IPS-18c (cell line): ENCODE data around the gene IL1RL1.

Source experiments
- H3K4me3 ChIP-seq: 2 replicates; pipeline ENCODE4 v1.7.0; 2013; ENCODE audit warnings: low read depth, mild to moderate bottlenecking, low read length, moderate library complexity; ENCODE audit not compliant: insufficient read depth
- H3K9me3 ChIP-seq: one replicate; pipeline ENCODE4 v1.6.1; 2013; ENCODE audit warnings: mild to moderate bottlenecking, low read length, moderate library complexity; ENCODE audit not compliant: control insufficient read depth, insufficient read depth

Gene IL1RL1

DNA sequence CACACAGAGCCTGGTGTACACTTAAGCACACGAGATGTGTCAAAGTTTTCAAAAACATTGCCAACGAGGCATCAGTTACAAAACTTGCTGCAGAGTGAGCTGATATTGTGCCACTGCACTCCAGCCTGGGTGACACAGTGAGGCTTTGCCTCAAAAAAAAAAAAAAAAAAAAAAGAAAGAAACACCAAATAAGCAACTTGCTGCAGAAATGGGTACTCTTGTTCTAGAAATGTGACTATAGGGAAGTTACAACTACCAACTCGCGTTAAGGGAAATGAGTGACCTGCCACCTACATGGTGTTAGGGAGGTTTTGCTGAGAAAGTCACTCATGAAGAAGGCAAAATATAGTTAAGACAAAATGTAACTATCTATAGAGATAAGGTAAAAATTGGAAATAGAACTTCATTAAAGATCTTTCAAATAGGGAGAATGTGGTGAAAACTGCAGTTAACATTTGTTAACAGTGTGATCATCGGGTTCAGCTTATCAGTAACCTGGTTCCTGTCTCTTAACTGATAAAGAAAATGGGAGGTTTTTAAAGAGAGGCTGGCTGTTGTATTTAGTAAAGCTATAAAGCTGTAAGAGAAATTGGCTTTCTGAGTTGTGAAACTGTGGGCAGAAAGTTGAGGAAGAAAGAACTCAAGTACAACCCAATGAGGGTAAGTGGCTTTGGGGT lies at the start of gene IL1RL1:
Gene IL1RL1, plus strand, starts transcription at position 600 of the 677 bp plus-strand sequence. CDS start 26,702 bp downstream, outside the sequence.
- no peaks in the 10 kb centered on the region for H3K9me3 ChIP-seq
- H3K4me3 ChIP-seq: no peak within 1 kb of the TSS

DNA sequence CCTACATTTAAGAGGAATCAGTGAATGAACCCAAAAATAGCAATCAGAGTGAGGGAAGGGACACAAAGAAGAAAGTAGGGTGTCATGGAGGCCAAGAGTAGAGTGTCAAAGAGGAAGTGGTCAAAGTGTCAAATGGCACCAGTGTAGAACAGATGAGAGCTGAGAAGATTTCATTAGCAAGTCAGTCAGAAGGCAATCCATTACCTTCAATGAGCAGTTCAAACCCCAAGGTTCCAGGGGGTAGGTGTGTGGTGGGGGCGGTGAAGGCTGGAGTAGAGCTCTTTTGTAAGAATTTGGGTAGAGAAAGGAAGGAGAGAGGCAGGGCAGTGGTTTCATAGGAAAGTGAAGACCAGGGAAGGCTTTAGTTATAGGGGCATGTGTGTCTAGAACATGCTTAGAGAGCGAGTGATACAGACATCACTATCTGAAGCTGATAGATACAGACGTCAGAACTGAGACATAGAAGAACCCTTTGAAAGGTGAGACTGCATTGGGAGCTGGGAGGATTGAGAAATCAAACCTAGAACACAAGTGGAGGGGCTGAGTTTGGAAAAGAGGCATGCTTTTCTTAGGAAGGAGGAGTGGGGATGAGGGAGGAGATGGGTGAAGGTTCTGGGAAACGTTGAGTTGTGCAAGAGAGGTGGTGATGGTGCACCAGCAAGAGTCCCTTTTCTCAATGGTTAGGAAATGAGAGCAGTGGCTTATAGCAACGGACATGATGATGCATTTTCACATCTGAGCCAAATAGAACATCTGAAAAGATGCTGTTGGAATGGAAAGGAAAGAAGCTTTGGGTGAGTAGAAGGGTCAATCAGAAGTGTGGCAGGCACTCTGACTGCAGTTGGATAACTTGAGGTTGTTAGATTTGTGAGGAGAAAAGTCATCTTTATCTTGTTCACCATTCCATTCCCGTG lies 48.9 kb upstream of the IL1RL1 start:
- Histone ChIP-seq H3K4me3 (no peak overlapping the region), H3K9me3 (no peaks in the 10 kb centered on the region)

DNA sequence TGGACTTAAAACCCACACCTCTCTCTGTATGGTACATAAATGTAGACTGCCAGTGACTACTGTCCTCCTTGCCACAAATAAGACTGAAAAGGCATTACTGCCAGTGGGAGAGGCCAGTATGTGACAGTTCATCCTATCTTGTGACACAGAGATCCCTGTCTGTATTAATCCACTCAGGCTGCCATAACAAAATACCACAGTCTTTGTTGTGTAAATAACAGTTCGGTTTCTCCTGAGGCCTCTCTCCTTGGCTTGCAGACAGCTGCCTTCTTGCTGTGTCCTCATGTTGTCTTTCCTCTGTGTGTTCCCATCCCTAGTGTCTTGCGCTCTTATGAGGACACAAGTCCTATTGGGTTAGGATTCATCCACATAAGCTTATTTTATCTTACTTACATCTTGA lies 46.4 kb upstream of the IL1RL1 start:
- H3K9me3 ChIP-seq: no peaks in the 10 kb centered on the region
- no peak overlapping the region for H3K4me3 ChIP-seq

DNA sequence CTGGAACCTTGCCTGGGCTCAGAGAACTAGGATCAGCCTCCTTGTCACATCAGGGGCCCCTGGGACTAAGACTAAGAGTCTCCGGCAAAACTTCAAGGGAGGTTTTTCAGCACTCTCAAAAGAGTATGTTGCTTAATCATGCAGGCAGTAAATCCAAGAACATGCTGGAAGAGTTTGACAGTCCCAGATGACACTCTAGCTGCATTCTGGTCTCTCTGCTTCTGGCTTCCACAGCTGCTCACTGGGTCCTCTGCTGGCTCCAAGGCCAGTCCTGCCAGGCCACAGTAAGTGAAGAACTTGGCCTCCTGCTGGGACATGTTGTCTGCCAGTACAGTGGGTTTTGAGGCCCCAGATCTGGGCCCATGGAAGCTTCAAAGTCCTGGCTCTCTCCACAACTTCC lies 45.2 kb upstream of the IL1RL1 start:
- no peak overlapping the region for H3K4me3 ChIP-seq
- H3K9me3 ChIP-seq: no peaks in the 10 kb centered on the region

DNA sequence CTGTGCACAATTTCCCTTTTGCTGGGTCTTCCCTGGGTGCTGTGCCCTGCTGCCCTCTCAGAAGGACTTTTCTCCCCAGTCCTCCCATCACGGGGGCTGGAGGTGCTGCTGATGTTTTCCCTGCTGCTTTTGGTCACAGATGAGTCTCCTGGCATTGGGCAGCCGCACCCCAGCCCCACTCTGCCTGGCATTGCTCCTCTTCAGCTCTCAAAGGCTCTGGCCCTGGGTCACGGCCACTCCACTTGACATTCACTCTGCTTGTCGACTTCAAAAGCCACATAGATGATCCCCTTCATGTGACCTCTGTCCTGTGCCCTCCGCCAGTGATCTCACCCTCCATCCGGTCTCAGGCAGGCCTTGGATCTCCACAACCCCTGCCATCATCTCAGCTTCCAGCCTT lies 43.6 kb upstream of the IL1RL1 start:
- H3K9me3 ChIP-seq: no peaks in the 10 kb centered on the region
- H3K4me3 ChIP-seq: no peak overlapping the region

DNA sequence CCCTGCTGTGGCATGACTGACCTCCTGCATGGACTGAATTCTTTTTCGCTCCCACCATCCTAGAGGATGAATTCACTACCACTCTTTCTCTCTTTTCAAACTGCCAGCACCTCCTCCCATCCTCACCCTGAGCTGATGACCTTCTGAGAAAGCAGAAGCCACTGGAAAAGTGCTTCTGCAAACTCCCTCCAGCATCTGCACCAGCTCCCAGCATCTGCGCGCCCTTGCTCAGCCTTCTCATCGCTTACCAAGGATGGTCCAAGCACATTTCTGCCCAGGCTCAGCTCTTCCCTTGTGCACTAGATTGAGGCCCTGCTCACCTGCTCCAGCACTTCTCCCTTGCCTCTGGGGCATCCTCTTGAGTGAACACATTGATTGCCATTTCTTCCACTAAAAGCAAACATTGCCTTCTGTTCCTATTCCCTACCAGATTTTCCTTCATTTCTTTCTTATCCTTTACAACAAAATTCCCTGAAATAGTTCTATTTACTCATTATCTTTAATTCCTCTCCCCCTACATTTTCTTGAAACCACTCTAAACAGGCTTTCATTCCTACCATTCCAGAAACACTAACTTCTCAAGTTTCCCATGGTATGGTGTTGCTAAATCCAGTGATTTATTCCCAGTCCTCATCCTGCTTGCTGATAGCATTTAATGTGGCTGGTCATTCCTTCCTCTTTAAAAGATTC lies 42.7 kb upstream of the IL1RL1 start:
- Histone ChIP-seq H3K9me3 (no peaks in the 10 kb centered on the region), H3K4me3 (no peak overlapping the region)

DNA sequence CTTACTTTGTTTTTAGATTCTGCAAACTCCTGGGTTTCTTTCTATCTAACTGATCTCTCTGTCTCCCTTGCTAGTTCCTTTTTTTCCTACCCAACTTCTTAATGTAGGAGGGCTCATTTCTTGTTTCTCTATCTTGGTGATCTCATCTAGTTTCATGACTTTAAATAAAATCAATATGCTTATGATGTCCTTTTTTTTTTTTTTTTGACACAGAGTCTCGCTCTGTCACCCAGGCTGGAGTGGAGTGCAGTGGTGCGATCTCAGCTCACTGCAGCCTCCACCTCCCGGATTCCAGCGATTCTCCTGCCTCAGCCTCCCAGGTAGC lies 42.2 kb upstream of the IL1RL1 start:
- Histone ChIP-seq H3K4me3 (no peak overlapping the region), H3K9me3 (no peaks in the 10 kb centered on the region)

DNA sequence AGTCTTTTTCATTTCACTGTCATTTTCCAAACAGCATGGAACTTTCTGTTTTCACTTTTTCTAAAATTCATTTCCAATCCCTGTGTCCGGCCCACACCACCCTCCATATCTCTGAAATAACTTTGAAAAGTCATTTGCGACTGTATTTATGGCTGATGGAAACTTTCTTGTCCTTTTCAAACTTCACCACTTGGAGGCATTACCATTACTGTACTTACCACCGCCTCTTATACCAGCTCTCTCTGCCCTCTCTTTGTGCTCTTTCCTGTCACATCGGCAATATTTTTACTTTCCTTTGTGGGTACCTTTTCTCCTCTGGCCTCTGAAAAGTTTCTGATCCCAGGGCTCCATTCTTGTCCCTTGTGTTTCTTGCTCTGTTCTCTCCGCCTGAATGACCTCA lies 39.5 kb upstream of the IL1RL1 start:
- Histone ChIP-seq H3K9me3 (no peaks in the 10 kb centered on the region), H3K4me3 (no peak overlapping the region)

DNA sequence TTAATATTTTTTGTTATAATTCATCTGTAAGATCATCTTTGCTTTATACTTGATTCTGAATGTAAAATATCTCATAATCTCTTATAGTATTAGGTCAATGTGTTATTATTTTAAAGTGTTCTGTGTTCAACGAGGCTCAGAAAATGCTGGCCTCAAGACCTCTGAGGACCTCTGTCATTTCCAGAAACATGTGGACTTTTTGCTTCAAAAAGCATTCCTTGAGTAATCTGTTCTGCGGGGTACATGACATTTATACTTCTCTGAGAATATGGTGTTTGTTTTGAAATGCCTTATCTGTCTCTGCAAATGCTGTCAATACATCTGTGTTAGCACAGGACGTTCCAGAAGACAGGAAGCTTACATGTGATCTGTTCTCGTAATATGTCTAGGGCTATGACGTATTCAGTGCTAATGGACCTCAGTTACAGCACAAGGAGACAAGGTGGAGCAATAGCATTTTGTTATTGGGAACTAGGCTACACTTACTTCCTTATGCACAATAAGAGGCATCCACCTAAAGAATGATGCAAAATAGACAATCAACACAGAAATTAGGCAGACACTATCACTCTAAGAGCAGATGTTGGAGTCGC lies 37.6 kb upstream of the IL1RL1 start:
- Histone ChIP-seq H3K4me3 (no peak overlapping the region), H3K9me3 (no peaks in the 10 kb centered on the region)

DNA sequence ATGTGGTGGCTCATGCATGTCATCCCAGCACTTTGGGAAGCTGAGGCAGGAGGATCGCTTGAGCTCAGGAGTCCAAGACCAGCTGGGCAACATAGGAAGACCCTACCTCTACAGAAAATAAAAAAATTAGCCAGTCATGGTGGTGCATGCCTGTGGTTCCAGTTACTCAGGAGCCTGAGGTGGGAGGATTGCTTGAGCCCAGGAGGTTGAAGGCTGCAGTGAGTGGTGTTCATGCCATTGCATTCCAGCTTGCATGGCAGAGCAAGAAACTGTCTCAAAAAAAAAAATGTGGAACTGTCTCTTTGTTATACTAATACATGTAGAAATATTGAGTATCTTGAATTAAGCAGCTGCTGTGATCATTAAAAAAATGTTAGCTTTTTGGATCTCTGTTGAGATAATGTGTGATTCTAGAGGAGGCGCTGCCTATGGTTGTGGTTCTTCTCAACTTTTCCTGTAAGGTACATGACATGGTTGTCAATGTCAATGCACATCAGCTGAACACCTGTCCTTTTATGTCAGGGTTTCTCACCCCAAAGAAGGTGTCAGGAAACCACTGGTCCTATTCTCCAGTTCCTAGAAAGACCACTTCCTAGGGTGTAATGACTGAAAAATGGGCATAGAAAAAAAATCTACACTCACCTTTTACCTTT lies 34.7 kb upstream of the IL1RL1 start:
- Histone ChIP-seq H3K9me3 (no peaks in the 10 kb centered on the region), H3K4me3 (no peak overlapping the region)

DNA sequence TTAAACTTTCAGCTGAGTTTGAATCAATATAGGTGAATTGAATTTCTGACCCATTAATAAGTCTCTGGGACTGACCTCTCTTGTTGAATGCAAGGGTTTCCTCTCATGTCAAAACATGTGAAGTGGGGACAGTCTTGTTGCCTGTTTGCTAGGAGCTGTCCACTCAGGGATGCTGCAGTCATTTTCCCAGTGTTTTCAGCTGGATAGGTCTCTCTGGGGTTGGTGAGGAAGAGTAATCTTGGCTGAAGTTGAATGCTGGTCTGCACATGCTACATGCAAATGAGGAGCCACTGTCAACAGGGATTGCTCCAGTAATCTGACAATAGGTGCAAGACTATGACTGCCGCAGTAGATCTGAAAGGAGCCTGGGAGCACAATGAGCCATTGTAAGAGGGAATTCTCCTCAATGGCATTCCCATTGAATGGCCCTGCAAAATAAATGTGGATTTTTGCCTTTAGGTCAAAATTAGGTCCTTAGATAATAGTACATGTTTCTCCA lies 34.1 kb upstream of the IL1RL1 start:
- no peaks in the 10 kb centered on the region for H3K9me3 ChIP-seq
- H3K4me3 ChIP-seq: no peak overlapping the region

DNA sequence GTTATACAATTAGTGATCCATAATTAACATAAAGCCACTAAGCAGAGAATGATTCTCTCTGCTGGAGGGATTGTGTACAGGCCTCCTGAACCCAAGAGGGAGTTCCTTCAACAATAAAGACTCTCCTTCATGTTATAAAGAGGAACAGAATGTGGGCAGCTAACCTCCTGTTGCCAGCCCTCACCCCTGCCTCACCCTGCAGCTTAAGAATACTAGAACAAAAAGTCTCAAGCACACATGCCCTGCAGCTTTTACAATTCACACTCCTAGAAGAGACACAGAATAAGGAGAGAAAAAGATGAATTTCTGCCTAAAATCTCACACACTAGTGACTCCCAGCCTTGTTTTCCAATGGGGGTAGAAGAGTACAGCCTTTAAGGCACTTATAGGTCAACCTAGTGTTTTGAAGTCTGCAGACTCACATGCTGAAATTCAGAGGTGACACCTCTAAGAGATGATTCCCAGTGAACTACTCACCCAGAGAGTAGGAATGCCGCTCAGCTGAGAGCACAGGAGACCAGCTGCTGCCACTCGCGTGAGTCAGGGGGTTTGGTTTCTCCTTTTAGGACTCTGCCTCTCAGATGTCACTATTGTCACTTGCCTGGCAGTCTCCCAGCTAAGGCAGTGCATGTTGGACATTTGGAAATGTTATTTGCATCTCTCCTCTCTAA lies 32.5 kb upstream of the IL1RL1 start:
- no peak overlapping the region for H3K4me3 ChIP-seq

DNA sequence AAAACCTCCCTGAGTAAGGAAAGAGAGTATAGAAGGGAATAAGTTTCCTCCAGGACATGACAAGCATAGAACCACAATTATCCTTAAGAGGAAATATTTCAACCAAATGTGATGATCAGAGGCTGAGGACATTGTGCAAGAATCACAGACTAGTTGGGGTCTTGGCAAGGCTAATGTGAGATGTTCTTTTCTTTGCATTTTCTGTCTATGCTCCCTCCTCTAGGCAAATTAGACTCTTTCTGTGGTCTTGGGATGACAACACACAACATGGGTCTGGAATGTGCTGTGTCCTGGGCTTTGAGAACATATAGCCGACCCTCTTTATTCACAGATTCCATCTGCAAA lies 32.0 kb upstream of the IL1RL1 start:
- Histone ChIP-seq H3K4me3 (no peak overlapping the region), H3K9me3 (no peaks in the 10 kb centered on the region)

More for the DNA sequence above, 32.5 kb upstream of the IL1RL1 start:
- no peaks in the 10 kb centered on the region for H3K9me3 ChIP-seq

DNA sequence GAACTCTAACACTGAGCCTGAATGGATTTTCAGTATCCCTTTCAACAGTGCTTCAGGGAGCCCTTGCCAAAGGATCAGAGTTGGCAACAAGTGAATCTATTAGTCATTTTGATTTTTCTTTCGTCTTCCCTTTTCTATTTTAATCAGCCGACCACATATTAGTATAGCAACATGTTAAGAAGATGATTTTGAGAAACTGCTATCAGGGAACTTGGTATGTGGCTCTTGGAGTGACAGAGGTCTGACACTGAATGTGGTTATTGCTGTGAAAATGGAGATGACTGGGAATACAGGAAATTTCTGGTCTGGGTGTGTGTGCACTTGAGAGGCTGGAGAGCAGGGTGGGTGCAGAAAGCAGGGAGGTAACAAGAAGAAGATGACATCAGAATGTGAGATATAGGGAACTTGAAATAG lies 28.7 kb upstream of the IL1RL1 start:
- H3K9me3 ChIP-seq: no peaks in the 10 kb centered on the region
- H3K4me3 ChIP-seq: no peak overlapping the region

DNA sequence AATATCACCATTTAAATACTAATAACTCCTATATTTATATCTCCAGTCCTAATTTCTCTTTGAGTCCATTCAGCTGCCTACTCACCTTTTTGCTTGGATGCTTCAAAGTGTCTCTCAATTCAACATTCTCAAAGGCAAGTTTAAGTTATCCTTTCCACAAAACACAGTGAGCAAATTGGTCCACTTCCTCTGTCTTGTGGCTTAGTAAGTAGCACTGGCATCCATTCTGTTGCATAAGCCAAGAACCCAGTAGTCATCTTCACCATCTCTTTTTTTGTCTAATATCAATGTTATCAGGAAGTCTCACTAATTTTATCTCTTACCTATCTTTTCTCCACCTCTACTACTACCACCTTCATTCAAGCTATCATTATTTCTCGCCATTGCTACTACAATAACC lies 27.4 kb upstream of the IL1RL1 start:
- no peaks in the 10 kb centered on the region for H3K9me3 ChIP-seq

DNA sequence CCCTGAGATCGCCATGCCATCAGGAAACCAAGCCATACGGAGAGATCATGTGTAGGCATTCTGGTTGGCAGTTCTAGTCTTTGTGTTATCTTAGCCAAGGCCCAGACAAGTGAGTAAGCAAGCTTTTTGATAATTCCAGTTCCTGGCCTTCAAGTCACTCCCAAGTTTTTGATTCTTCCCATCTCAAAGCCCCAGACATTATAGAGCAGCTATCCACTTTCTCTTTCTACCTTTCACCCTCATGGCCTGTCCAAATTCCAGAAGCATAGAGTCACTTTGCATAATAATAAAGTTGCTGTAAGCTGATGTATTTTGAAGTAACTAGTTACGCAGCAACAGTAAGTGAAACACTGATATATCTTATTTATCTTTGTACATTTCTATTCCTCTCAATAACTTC lies 26.8 kb upstream of the IL1RL1 start:
- Histone ChIP-seq H3K9me3 (no peaks in the 10 kb centered on the region), H3K4me3 (no peak overlapping the region)

More for the DNA sequence above, 27.4 kb upstream of the IL1RL1 start:
- no peak overlapping the region for H3K4me3 ChIP-seq

DNA sequence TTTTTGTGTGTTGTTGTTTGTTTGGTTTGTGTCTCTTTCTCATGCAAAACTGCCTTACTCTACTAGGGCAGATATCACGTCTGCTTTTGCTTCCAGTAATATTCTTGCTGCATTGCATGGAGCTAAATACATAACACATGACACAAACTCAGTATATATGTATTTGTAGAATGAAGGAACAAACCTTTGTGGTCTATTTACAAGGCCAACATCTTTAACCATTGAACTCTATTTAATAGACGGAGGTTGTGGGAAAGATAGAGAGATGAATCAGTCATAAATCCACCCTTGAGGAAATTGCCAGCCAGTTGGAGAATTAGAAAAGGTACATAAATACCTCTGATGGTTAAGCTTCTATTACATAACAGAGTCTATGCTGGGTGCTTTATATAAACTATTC lies 26.0 kb upstream of the IL1RL1 start:
- Histone ChIP-seq H3K4me3 (no peak overlapping the region), H3K9me3 (no peaks in the 10 kb centered on the region)
